SK-N-SH (cell line): Measurements from ENCODE around the gene C6orf89. TPM values are rescaled to one million over a fixed set of nuclear protein-coding genes. Genes with fewer than 3 reads are reported as not detected.

Experiments
- CTCF ChIA-PET: fragments of 300-600, 350-600 bp; formaldehyde crosslinking; extraction: SDS; loops from one replicate; lab custom pipeline; 2021; lab: Yijun Ruan, JAX
- POLR2A ChIA-PET: fragments of 350-600 bp; sonication (Branson Sonifier 250); formaldehyde crosslinking; extraction: SDS; loops from one replicate; lab custom pipeline; 2020; ENCODE audit warnings: antibody characterized with exemption, inconsistent platforms; lab: Yijun Ruan, JAX
- DNase-seq: peaks from one replicate; pipeline ENCODE4 v3.0.0; 2012
- H2AFZ ChIP-seq: fragments of 200-600 bp; sonication (generic); 2 replicates; pipeline ENCODE4 v1.8.1; 2016; ENCODE audit warnings: antibody characterized with exemption, mild to moderate bottlenecking, low read depth
- H3F3A ChIP-seq: fragments of 200-600 bp; sonication (generic); replicated peaks from 2 replicates; pipeline ENCODE3; 2016; ENCODE audit warnings: antibody characterized with exemption, mild to moderate bottlenecking; ENCODE audit not compliant: insufficient read depth
- H3K27ac ChIP-seq, 2 experiments: fragments of 200-500 bp in 1 of 2; fragments of 200-600 bp in 1 of 2; sonication (Bioruptor generic) in 1 of 2; sonication (generic), shearing (Covaris generic) in 1 of 2; 2 replicates each; pipeline versions ENCODE4 v1.5.1 to v1.6.1; 2014 to 2016; ENCODE audit warnings: low read depth in 2 of 2, inconsistent platforms in 1 of 2, low read length in 1 of 2, mild to moderate bottlenecking in 1 of 2, mixed read lengths in 1 of 2
- H3K27me3 ChIP-seq: fragments of 200-600 bp; sonication (generic), shearing (Covaris generic); 2 replicates; pipeline ENCODE4 v1.6.1; 2016; ENCODE audit warnings: mixed run types; ENCODE audit not compliant: insufficient read depth
- H3K36me3 ChIP-seq, 2 experiments: fragments of 200-500 bp in 1 of 2; fragments of 200-600 bp in 1 of 2; sonication (Bioruptor generic) in 1 of 2; sonication (generic) in 1 of 2; replicated peaks in 1 of 2; 2 replicates each; pipeline versions ENCODE3 to v1.5.1; 2014 to 2016; ENCODE audit warnings: low read length in 1 of 2, mild to moderate bottlenecking in 1 of 2; ENCODE audit not compliant: insufficient read depth in 2 of 2, control insufficient read depth in 1 of 2
- H3K4me1 ChIP-seq, 2 experiments: fragments of 200-500 bp in 1 of 2; fragments of 200-600 bp in 1 of 2; sonication (Bioruptor generic) in 1 of 2; sonication (generic), shearing (Covaris generic) in 1 of 2; 2 replicates each; pipeline versions ENCODE4 v1.5.1 to v1.6.1; 2014 to 2016; ENCODE audit warnings: low read depth in 1 of 2, low read length in 1 of 2, mixed run types in 1 of 2; ENCODE audit not compliant: insufficient read depth in 2 of 2, control insufficient read depth in 1 of 2
- H3K4me2 ChIP-seq: fragments of 200-600 bp; sonication (generic), shearing (Covaris generic); 2 replicates; pipeline ENCODE4 v1.6.1; 2017; ENCODE audit warnings: mixed run types
- H3K4me3 ChIP-seq, 2 experiments: fragments of 200-500 bp in 1 of 2; fragments of 200-600 bp in 1 of 2; sonication (Bioruptor generic) in 1 of 2; sonication (generic), shearing (Covaris generic) in 1 of 2; 2 replicates each; pipeline versions ENCODE4 v1.5.1 to v1.8.1; 2014 to 2016; ENCODE audit warnings: low read depth in 2 of 2, inconsistent platforms in 1 of 2, low read length in 1 of 2, mild to moderate bottlenecking in 1 of 2, mixed read lengths in 1 of 2, moderate library complexity in 1 of 2
- H3K79me2 ChIP-seq: fragments of 200-600 bp; sonication (generic); 2 replicates; pipeline ENCODE4 v1.8.1; 2017; ENCODE audit warnings: mild to moderate bottlenecking; ENCODE audit not compliant: insufficient read depth
- H3K9ac ChIP-seq: fragments of 200-600 bp; sonication (generic); 2 replicates; pipeline ENCODE4 v1.6.1; 2017; ENCODE audit warnings: mixed run types
- H3K9me2 ChIP-seq: fragments of 200-600 bp; sonication (generic); 2 replicates; pipeline ENCODE4 v1.6.1; 2017; ENCODE audit warnings: mixed run types
- H3K9me3 ChIP-seq: fragments of 200-600 bp; sonication (generic); 2 replicates; pipeline ENCODE4 v1.6.1; 2017; ENCODE audit warnings: mixed run types, mild to moderate bottlenecking, moderate library complexity
- H4K20me1 ChIP-seq: fragments of 200-600 bp; sonication (generic); 2 replicates; pipeline ENCODE4 v1.6.1; 2017; ENCODE audit warnings: mild to moderate bottlenecking, mixed run types; ENCODE audit not compliant: insufficient read depth
- EP300 ChIP-seq, 2 experiments: IDR thresholded peaks; 2 replicates each; pipeline versions ENCODE4 v1.4.0 to v1.6.1; 2012; ENCODE audit warnings: borderline replicate concordance in 1 of 2, low read depth in 1 of 2, low read length in 1 of 2
- GABPA ChIP-seq: IDR thresholded peaks from 2 replicates; pipeline ENCODE4 v1.4.0; 2012; ENCODE audit warnings: low read depth, mild to moderate bottlenecking
- PBX3 ChIP-seq: IDR thresholded peaks from 2 replicates; pipeline ENCODE4; 2012
- RAD21 ChIP-seq: IDR thresholded peaks from 2 replicates; pipeline ENCODE4 v1.6.1; 2012; ENCODE audit warnings: mild to moderate bottlenecking, low read length
- REST ChIP-seq: IDR thresholded peaks from 2 replicates; pipeline ENCODE4 v1.6.1; 2012; ENCODE audit warnings: mild to moderate bottlenecking, low read depth, low read length, moderate library complexity
- USF1 ChIP-seq: IDR thresholded peaks from 2 replicates; pipeline ENCODE4 v1.4.0; 2012; ENCODE audit warnings: low read depth, borderline replicate concordance
- ZBTB33 ChIP-seq: IDR thresholded peaks from 2 replicates; pipeline ENCODE4 v1.4.0; 2012; ENCODE audit warnings: low read depth, borderline replicate concordance
- WGBS: methylation state at CpG from one replicate; pipeline ENCODE4 v1.1.6; 2017; ENCODE audit warnings: low lambda C conversion rate; 5-methylcytosine and 5-hydroxymethylcytosine counted together
- polyA plus RNA-seq, 3 experiments: library from polyadenylated mRNA; depleted of rRNA; stranded (reverse); fragments of >200 nt; gene quantifications; 2 replicates each; pipeline ENCODE4 v1.2.3, GENCODE V29; 2012

C6orf89 gene
- polyA plus RNA-seq, 1 of the 3 experiments (the other 2 are of a cell fraction): 20.4 TPM

GRCh38 chr6:36840432-36841403 is 45.0 kb upstream of the C6orf89 start:
- DNase-seq: no peak
- Histone ChIP-seq H3K4me2 (peak overlapping the region; percentile 84), H3F3A (peaks cover 4% of the 10 kb centered on the region), H4K20me1 (no peaks in the 10 kb centered on the region), H3K36me3 (no peaks in the 10 kb centered on the region), H3K9me3 (no peaks in the 10 kb centered on the region), H3K4me3 (peak overlapping the region in 1 of 2 experiments; percentile 62; a peak in 1 of 4 replicates), H3K27me3 (peaks cover 12% of the 10 kb centered on the region), H3K27ac (no peak overlapping the region), H3K9me2 (no peaks in the 10 kb centered on the region), H3K79me2 (no peaks in the 10 kb centered on the region), H2AFZ (no peak overlapping the region), H3K4me1 (peaks cover 0 to 23% of the 10 kb centered on the region in 2 experiments; a peak in 1 of 4 replicates), H3K9ac (no peak overlapping the region)
- ChIA-PET CTCF (interaction anchor here (0.6 to 3.9 kb wide), 5 partner anchors 9 to 202 kb away, joined by 3 to 19 read pairs (median 4); no protein-coding TSS in a partner anchor), POLR2A (interaction anchor here (0.6 kb wide), 1 partner anchor 325 kb away, joined by 3 read pairs; no protein-coding TSS in a partner anchor)
- TF ChIP-seq USF1: no peak
- no peak for TF ChIP-seq EP300 (IDR thresholded peaks at IDR 0.05; ENCODE audit: borderline replicate concordance in 1 of 2, low read depth in 1 of 2, low read length in 1 of 2)
- TF ChIP-seq GABPA: no peak
- TF ChIP-seq PBX3: no peak
- TF ChIP-seq ZBTB33: no peak
- no peak for TF ChIP-seq REST
- no peak for TF ChIP-seq RAD21
- 93% methylated on average over 23 of the region's 44 CpGs for WGBS
